ENCODE results near the gene ALDH9A1.
"Not testable (repeated sequence)": the region's sequence is repeated elsewhere in the genome, so short reads cannot be mapped to it uniquely, and the experiment has no call there.

GRCh38 chr1:165638211-165638610 lies 60.2 kb downstream of the ALDH9A1 start:
- not testable (repeated sequence) for TF ChIP-seq CTCF (IDR thresholded peaks at IDR 0.05; ENCODE audit: insufficient read depth, low read depth, low read length); EZH2 (IDR thresholded peaks at IDR 0.05; ENCODE audit: insufficient read depth, low read length)

Data from astrocyte (in vitro differentiated cells and primary cell).